ENCODE data around the gene SGPL1. TPM values are rescaled to one million over a fixed set of nuclear protein-coding genes. Genes with fewer than 3 reads are reported as not detected.

SGPL1 gene
- total and polyA plus RNA-seq, 2 experiments from 2014 or later = 12.0 to 42.7 TPM

GRCh38 chr10:70928140-70928539, 112.4 kb downstream of the SGPL1 start:
- Histone ChIP-seq H4K20me1 (replicated peaks; ENCODE audit: insufficient read depth) (no peaks in the 10 kb centered on the region), H3K27me3 (ENCODE audit: insufficient read depth) (no peaks in the 10 kb centered on the region), H2AFZ (no peak overlapping the region), H3K36me3 (ENCODE audit: insufficient read depth) (no peaks in the 10 kb centered on the region), H3F3A (replicated peaks; ENCODE audit: low read depth) (no peaks in the 10 kb centered on the region), H3K4me1 (ENCODE audit: insufficient read depth) (no peaks in the 10 kb centered on the region), H3K9me2 (ENCODE audit: insufficient read depth) (no peaks in the 10 kb centered on the region), H3K4me3 (no peak overlapping the region), H3K4me2 (no peak overlapping the region), H3K27ac (ENCODE audit: low read depth) (no peak overlapping the region), H3K79me2 (replicated peaks; ENCODE audit: insufficient read depth) (no peaks in the 10 kb centered on the region)
- no peak overlapping the region for H3K27ac Mint-ChIP-seq
- no peaks in the 10 kb centered on the region for H3K36me3 Mint-ChIP-seq (ENCODE audit: low read depth)
- H3K4me3 Mint-ChIP-seq = no peak overlapping the region
- peaks cover 10% of the 10 kb centered on the region for H3K27me3 Mint-ChIP-seq (ENCODE audit: insufficient read depth, low read depth, poor library complexity)
- H3K9me3 Mint-ChIP-seq = no peaks in the 10 kb centered on the region
- DNase-seq (ENCODE audit: low spot score) (no peak), ATAC-seq (no peak)
- H3K4me1 Mint-ChIP-seq = no peaks in the 10 kb centered on the region; the same call in 1 of the 3 replicates
- no peak for TF ChIP-seq EZH2phosphoT487 (IDR thresholded peaks at IDR 0.05; ENCODE audit: unreplicated experiment)
- TF ChIP-seq ZNF114 (CRISPR knock-in tag; IDR thresholded peaks at IDR 0.05) = no peak
- no peak for TF ChIP-seq POLR2AphosphoS5 (IDR thresholded peaks at IDR 0.05; ENCODE audit: low read depth)
- no peak for TF ChIP-seq CREB1 (CRISPR knock-in tag; IDR thresholded peaks at IDR 0.05; ENCODE audit: low read depth)
- TF ChIP-seq STAT1 (IDR thresholded peaks at IDR 0.05; ENCODE audit: unreplicated experiment) = no peak
- TF ChIP-seq, protein P1, sequence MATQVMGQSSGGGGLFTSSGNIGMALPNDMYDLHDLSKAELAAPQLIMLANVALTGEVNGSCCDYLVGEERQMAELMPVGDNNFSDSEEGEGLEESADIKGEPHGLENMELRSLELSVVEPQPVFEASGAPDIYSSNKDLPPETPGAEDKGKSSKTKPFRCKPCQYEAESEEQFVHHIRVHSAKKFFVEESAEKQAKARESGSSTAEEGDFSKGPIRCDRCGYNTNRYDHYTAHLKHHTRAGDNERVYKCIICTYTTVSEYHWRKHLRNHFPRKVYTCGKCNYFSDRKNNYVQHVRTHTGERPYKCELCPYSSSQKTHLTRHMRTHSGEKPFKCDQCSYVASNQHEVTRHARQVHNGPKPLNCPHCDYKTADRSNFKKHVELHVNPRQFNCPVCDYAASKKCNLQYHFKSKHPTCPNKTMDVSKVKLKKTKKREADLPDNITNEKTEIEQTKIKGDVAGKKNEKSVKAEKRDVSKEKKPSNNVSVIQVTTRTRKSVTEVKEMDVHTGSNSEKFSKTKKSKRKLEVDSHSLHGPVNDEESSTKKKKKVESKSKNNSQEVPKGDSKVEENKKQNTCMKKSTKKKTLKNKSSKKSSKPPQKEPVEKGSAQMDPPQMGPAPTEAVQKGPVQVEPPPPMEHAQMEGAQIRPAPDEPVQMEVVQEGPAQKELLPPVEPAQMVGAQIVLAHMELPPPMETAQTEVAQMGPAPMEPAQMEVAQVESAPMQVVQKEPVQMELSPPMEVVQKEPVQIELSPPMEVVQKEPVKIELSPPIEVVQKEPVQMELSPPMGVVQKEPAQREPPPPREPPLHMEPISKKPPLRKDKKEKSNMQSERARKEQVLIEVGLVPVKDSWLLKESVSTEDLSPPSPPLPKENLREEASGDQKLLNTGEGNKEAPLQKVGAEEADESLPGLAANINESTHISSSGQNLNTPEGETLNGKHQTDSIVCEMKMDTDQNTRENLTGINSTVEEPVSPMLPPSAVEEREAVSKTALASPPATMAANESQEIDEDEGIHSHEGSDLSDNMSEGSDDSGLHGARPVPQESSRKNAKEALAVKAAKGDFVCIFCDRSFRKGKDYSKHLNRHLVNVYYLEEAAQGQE (IDR thresholded peaks at IDR 0.05; ENCODE audit: unreplicated experiment) = no peak
- no peak for TF ChIP-seq NANOG (IDR thresholded peaks at IDR 0.05; ENCODE audit: borderline replicate concordance)
- no peak for TF ChIP-seq CTCF (conservative IDR thresholded peaks at IDR 0.05; ENCODE audit: low read depth in 2 of 2)
- no peak for TF ChIP-seq JUNB (IDR thresholded peaks at IDR 0.05; ENCODE audit: unreplicated experiment)
- no peak for TF ChIP-seq EZH2 (IDR thresholded peaks at IDR 0.05; ENCODE audit: low read depth, unreplicated experiment)
- no peak for TF ChIP-seq ETS1 (IDR thresholded peaks at IDR 0.05)
- no peak for TF ChIP-seq ZNF462 (CRISPR knock-in tag; IDR thresholded peaks at IDR 0.05)
- no peak for TF ChIP-seq ZNF331 (CRISPR knock-in tag; IDR thresholded peaks at IDR 0.05; ENCODE audit: low read depth)

Data from GM23338 (cell line).